Measurements from ENCODE around the gene BLTP3A. TPM values are rescaled to one million over a fixed set of nuclear protein-coding genes. Genes with fewer than 3 reads are reported as not detected.

BLTP3A gene
- total and polyA plus RNA-seq, 2 donors from 2014 or later: 2.4 to 12.4 TPM

GRCh38 chr6:34768148-34768547, 23.7 kb upstream of the BLTP3A start:
- no peak for TF ChIP-seq CTCF (IDR thresholded peaks at IDR 0.05; ENCODE audit: borderline replicate concordance, extremely low read depth, insufficient read depth)
- Histone ChIP-seq H3K36me3 (ENCODE audit: control insufficient read depth in 2 of 3, insufficient read depth in 3 of 3, low read length in 3 of 3) (peaks cover 0 to 41% (median 15%) of the 10 kb centered on the region in 3 donors), H3K4me1 (ENCODE audit: control insufficient read depth in 2 of 3, insufficient read depth in 2 of 3, low read depth in 1 of 3, low read length in 3 of 3) (no peaks in the 10 kb centered on the region), H3K4me3 (ENCODE audit: low read length in 3 of 3) (no peak overlapping the region), H3K27ac (ENCODE audit: low read depth in 2 of 2, low read length in 2 of 2) (no peak overlapping the region), H3K9me3 (ENCODE audit: control insufficient read depth in 2 of 3, insufficient read depth in 1 of 3, low read length in 3 of 3) (no peaks in the 10 kb centered on the region), H3K27me3 (ENCODE audit: control insufficient read depth, insufficient read depth, low read length) (no peaks in the 10 kb centered on the region), H3K9ac (ENCODE audit: low read length in 3 of 3) (no peak overlapping the region)
- no peak for DNase-seq
- FAIRE-seq: no peak
- intact Hi-C loops (cut with DNase I): no loop called here

- H3K9me3 ChIP-seq (ENCODE audit: control insufficient read depth in 2 of 3, insufficient read depth in 1 of 3, low read length in 3 of 3): no peaks in the 10 kb centered on the region
- TF ChIP-seq CTCF (IDR thresholded peaks at IDR 0.05; ENCODE audit: borderline replicate concordance, extremely low read depth, insufficient read depth): no peak
- H3K4me1 ChIP-seq (ENCODE audit: control insufficient read depth in 2 of 3, insufficient read depth in 2 of 3, low read depth in 1 of 3, low read length in 3 of 3): no peaks in the 10 kb centered on the region
- H3K27ac ChIP-seq (ENCODE audit: low read depth in 2 of 2, low read length in 2 of 2): no peak overlapping the region
- H3K27me3 ChIP-seq (ENCODE audit: control insufficient read depth, insufficient read depth, low read length): no peaks in the 10 kb centered on the region
- intact Hi-C loops (cut with DNase I): no loop called here
- DNase-seq (no peak), FAIRE-seq (no peak)
- H3K4me3 ChIP-seq (ENCODE audit: low read length in 3 of 3): no peak overlapping the region
- H3K9ac ChIP-seq (ENCODE audit: low read length in 3 of 3): no peak overlapping the region
- H3K36me3 ChIP-seq (ENCODE audit: control insufficient read depth in 2 of 3, insufficient read depth in 3 of 3, low read length in 3 of 3): peaks cover 0 to 37% (median 11%) of the 10 kb centered on the region in 3 donors
Observed at GRCh38 chr6:34771727-34772126, 20.2 kb upstream of the BLTP3A start.

- intact Hi-C loops (cut with DNase I): no loop called here
- Histone ChIP-seq H3K27me3 (ENCODE audit: control insufficient read depth, insufficient read depth, low read length) (no peaks in the 10 kb centered on the region), H3K27ac (ENCODE audit: low read depth in 2 of 2, low read length in 2 of 2) (no peak overlapping the region), H3K9ac (ENCODE audit: low read length in 3 of 3) (no peak overlapping the region), H3K36me3 (ENCODE audit: control insufficient read depth in 2 of 3, insufficient read depth in 3 of 3, low read length in 3 of 3) (peaks cover 0 to 31% (median 11%) of the 10 kb centered on the region in 3 donors), H3K9me3 (ENCODE audit: control insufficient read depth in 2 of 3, insufficient read depth in 1 of 3, low read length in 3 of 3) (no peaks in the 10 kb centered on the region), H3K4me1 (ENCODE audit: control insufficient read depth in 2 of 3, insufficient read depth in 2 of 3, low read depth in 1 of 3, low read length in 3 of 3) (no peaks in the 10 kb centered on the region), H3K4me3 (ENCODE audit: low read length in 3 of 3) (no peak overlapping the region)
- FAIRE-seq: no peak
- TF ChIP-seq CTCF (IDR thresholded peaks at IDR 0.05; ENCODE audit: borderline replicate concordance, extremely low read depth, insufficient read depth): no peak
- DNase-seq: no peak
Observed at GRCh38 chr6:34772940-34773339, 18.9 kb upstream of the BLTP3A start.

GRCh38 chr6:34773916-34774315, 18.0 kb upstream of the BLTP3A start:
- no peaks in the 10 kb centered on the region for H3K9me3 ChIP-seq (ENCODE audit: control insufficient read depth in 2 of 3, insufficient read depth in 1 of 3, low read length in 3 of 3)
- intact Hi-C loops (cut with DNase I): no loop called here
- H3K4me3 ChIP-seq (ENCODE audit: low read length in 3 of 3): no peak overlapping the region
- H3K4me1 ChIP-seq (ENCODE audit: control insufficient read depth in 2 of 3, insufficient read depth in 2 of 3, low read depth in 1 of 3, low read length in 3 of 3): no peaks in the 10 kb centered on the region
- H3K36me3 ChIP-seq (ENCODE audit: control insufficient read depth in 2 of 3, insufficient read depth in 3 of 3, low read length in 3 of 3): peaks cover 0 to 21% (median 6%) of the 10 kb centered on the region in 3 donors
- DNase-seq (no peak), FAIRE-seq (no peak)
- no peak overlapping the region for H3K9ac ChIP-seq (ENCODE audit: low read length in 3 of 3)
- H3K27me3 ChIP-seq (ENCODE audit: control insufficient read depth, insufficient read depth, low read length): no peaks in the 10 kb centered on the region
- H3K27ac ChIP-seq (ENCODE audit: low read depth in 2 of 2, low read length in 2 of 2): no peak overlapping the region
- TF ChIP-seq CTCF (IDR thresholded peaks at IDR 0.05; ENCODE audit: borderline replicate concordance, extremely low read depth, insufficient read depth): no peak

Data from kidney (tissue), 14 donors.